ENCODE measurements around the gene TANGO2.

The TANGO2 gene

GRCh38 chr22:20020533-20021195, at the start of gene TANGO2:
Gene TANGO2 (plus strand): TSS chr22:20021110. CDS start chr22:20036799, 15,689 bp downstream.
- peak; percentile 90 for DNase-seq (ENCODE audit: low read depth)

GRCh38 chr22:19971276-19972124, 49.4 kb upstream of the TANGO2 start:
- no peak for DNase-seq (ENCODE audit: low read depth)

GRCh38 chr22:19972251-19972650, 48.7 kb upstream of the TANGO2 start:
- no peak for DNase-seq (ENCODE audit: low read depth)

- DNase-seq (ENCODE audit: low read depth), result no peak
Measured at GRCh38 chr22:19972652-19973550, 48.0 kb upstream of the TANGO2 start.

GRCh38 chr22:19973551-19974267, 47.2 kb upstream of the TANGO2 start:
- DNase-seq (ENCODE audit: low read depth), result no peak

- no peak for DNase-seq (ENCODE audit: low read depth)
Measured at GRCh38 chr22:19974268-19974861, 46.5 kb upstream of the TANGO2 start.

- DNase-seq (ENCODE audit: low read depth), result no peak
Measured at GRCh38 chr22:19974935-19975706, 45.8 kb upstream of the TANGO2 start.

- no peak for DNase-seq (ENCODE audit: low read depth)
Measured at GRCh38 chr22:19975707-19976035, 45.2 kb upstream of the TANGO2 start.

GRCh38 chr22:19976671-19977070, 44.2 kb upstream of the TANGO2 start:
- DNase-seq (ENCODE audit: low read depth), result no peak

GRCh38 chr22:19977296-19978243, 43.3 kb upstream of the TANGO2 start:
- no peak for DNase-seq (ENCODE audit: low read depth)

GRCh38 chr22:19978748-19979147, 42.2 kb upstream of the TANGO2 start:
- no peak for DNase-seq (ENCODE audit: low read depth)

- DNase-seq (ENCODE audit: low read depth), result no peak
Measured at GRCh38 chr22:19979712-19980493, 41.0 kb upstream of the TANGO2 start.

- no peak for DNase-seq (ENCODE audit: low read depth)
Measured at GRCh38 chr22:19980766-19981165, 40.1 kb upstream of the TANGO2 start.

GRCh38 chr22:19981171-19981960, 39.5 kb upstream of the TANGO2 start:
- DNase-seq (ENCODE audit: low read depth), result no peak

- no peak for DNase-seq (ENCODE audit: low read depth)
Measured at GRCh38 chr22:19981961-19982920, 38.7 kb upstream of the TANGO2 start.

- no peak for DNase-seq (ENCODE audit: low read depth)
Measured at GRCh38 chr22:19982991-19983578, 37.8 kb upstream of the TANGO2 start.

Data from stimulated activated CD4-positive, alpha-beta T cell treated with anti-CD3 and anti-CD28 coated beads, Interleukin-2, amount 100 ng/mL, for 4 hours (primary cell).